Heart right ventricle (tissue), 16 donors: ENCODE results near the gene FAM53A. TPM values are rescaled to one million over a fixed set of nuclear protein-coding genes. Genes with fewer than 3 reads are reported as not detected.

ENCODE experiments used
- ATAC-seq, 8 donors: fragments of 200-7000 bp; cut with Tn5 transposase; one replicate each; pipeline ENCODE4 v1.9.1; 2020; ENCODE audit warnings: mild to moderate bottlenecking in 8 of 8, moderate library complexity in 8 of 8, moderate number of reproducible peaks in 1 of 8
- DNase-seq, 2 donors: peaks; one replicate each; pipeline ENCODE4 v3.0.0-alpha.2; 2020
- H3K27ac ChIP-seq, 10 donors: fragments of 200-600 bp; sonication (generic) in 2 of 10; one replicate each; pipeline versions ENCODE4 v1.5.0 to v1.8.0; 2020 to 2022; ENCODE audit warnings: mild to moderate bottlenecking in 3 of 10
- H3K27me3 ChIP-seq, 7 donors: fragments of 200-600 bp; one replicate each; pipeline ENCODE4 v1.8.0; 2021 to 2022; ENCODE audit warnings: mild to moderate bottlenecking in 2 of 7
- H3K36me3 ChIP-seq, 9 donors: fragments of 200-600 bp; sonication (generic) in 1 of 9; one replicate each; pipeline versions ENCODE4 v1.5.0 to v1.8.0; 2020 to 2022; ENCODE audit warnings: mild to moderate bottlenecking in 2 of 9
- H3K4me1 ChIP-seq, 9 donors: fragments of 200-600 bp; sonication (generic) in 1 of 9; one replicate each; pipeline versions ENCODE4 v1.5.0 to v1.8.0; 2020 to 2022; ENCODE audit warnings: mild to moderate bottlenecking in 4 of 9
- H3K4me3 ChIP-seq, 10 donors: fragments of 200-600 bp; sonication (generic) in 2 of 10; one replicate each; pipeline versions ENCODE4 v1.5.0 to v1.8.0; 2020 to 2022; ENCODE audit warnings: mild to moderate bottlenecking in 7 of 10, moderate library complexity in 2 of 10
- H3K9me3 ChIP-seq, 11 donors: fragments of 200-600 bp in 10 of 11; sonication (generic) in 2 of 11; one replicate each; pipeline versions ENCODE4 v1.5.0 to v1.8.0; 2013 to 2022; ENCODE audit warnings: mild to moderate bottlenecking in 2 of 11, control low read depth in 1 of 11, moderate library complexity in 1 of 11
- WGBS, 2 donors: extraction: QIAGEN DNeasy Blood & Tissue Kit; methylation state at CpG; one replicate each; pipeline ENCODE4 v1.1.7; 2013; ENCODE audit warnings: inconsistent platforms in 1 of 2; 5-methylcytosine and 5-hydroxymethylcytosine counted together
- intact Hi-C, 10 donors: fragments of 100-400 bp; cut with DNase I; formaldehyde crosslinking; loops; one replicate each; pipeline versions ENCODE4 v1.11.1 to v1.14.2; 2022
- polyA plus RNA-seq, 2 donors: library from polyadenylated mRNA; stranded (reverse); fragments of 200-250 nt; gene quantifications; one replicate each; pipeline ENCODE4 v1.2.3, GENCODE V29; 2013
- total RNA-seq, 10 donors: library from RNA; stranded (reverse); fragmentation: NEBNext Ultra II Directional in 3 of 10; extraction: Animal tissue kit (Norgen Biotek cat#: 25700) in 3 of 10; gene quantifications; one replicate each; pipeline versions ENCODE4 v1.2.1 to v1.2.4, GENCODE V29; 2021 to 2023
- TF ChIP-seq, protein P1 (sequence below), 9 donors: fragments of 200-600 bp; sonication (generic) in 2 of 9; IDR thresholded peaks; one replicate each; pipeline versions ENCODE4 v1.5.0 to v1.8.0; 2021 to 2022; ENCODE audit warnings: antibody characterized with exemption in 9 of 9, mild to moderate bottlenecking in 5 of 9, moderate library complexity in 1 of 9
- donor health status: Arrhythmogenic right ventricular cardiomyopathy.
- donor health status: ischemic (EF 13 %, LVEDD 7.1; RV severe dilation, severe dysfunction).
- donor health status: healthy with polysubstance abuse.
- donor health status: DM: no; HTN: yes; CAD: no.
- donor health status: DM: no; HTN: no; CAD: no.
- donor health status: ischemic (EF 25% LVEDD 6.9; RV normal size, moderate dysfunction).
- donor health status: ischemic (EF 25% LVEDD 5.7; RV mildly dilated, moderate dysfunction).
- donor health status: healthy.
- donor health status: DM: yes; HTN: yes; CAD: no.
- donor health status: Ischemic cardiomyopathy.
- donor health status: ischemic (EF 35%, LVEDD 5.7; RV mildly dilated, moderate dysfunction).
- donor health status: nonischemic (EF 11% LVEDD 7.7; RV severe dilation, severe dysfunction).
- donor health status: DM: yes; HTN: yes; CAD: no.
- donor health status: PGD.
- donor health status: ischemic (EF 29% LVEDD 5.4; RV normal size, mild dysfunction).
- donor health status: nonischemic (EF 23%, LVEDD 6.1; RV moderate dilation, normal function).

Gene FAM53A
- total and polyA plus RNA-seq, 12 donors: 0.24 to 1.5 (median 0.74) TPM

DNA sequence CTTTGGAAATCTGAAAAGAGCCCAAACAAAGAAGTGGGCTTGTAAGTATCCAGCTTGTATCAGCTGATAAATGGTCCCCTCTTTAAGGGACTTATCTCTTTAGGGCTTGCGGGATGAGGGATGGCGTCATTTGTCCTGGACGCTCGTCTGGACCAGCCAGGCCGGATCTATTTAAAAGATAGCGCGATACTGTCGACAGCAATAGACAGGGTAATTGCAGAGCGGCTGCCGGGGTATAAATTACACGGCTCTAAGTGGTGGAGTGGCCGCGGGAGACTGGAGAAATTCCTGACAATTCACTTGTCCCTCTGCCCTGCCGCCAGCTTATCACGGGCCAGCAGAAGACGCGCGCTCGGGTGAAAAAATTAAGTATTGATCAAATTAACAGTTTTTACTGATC is 90.7 kb downstream of the FAM53A start:
- intact Hi-C loops: no loop called here
- peaks cover 0 to 58% (median 45%) of the 10 kb centered on the region in 7 donors for H3K27me3 ChIP-seq
- H3K4me3 ChIP-seq: no peak overlapping the region
- no peak for ATAC-seq
- DNase-seq: no peak
- WGBS, 2 donors: 30 to 33% methylated on average over 19 of the region's 19 CpGs
- H3K4me1 ChIP-seq: no peaks in the 10 kb centered on the region
- H3K27ac ChIP-seq: no peak overlapping the region
- peaks cover 0 to 41% (median 23%) of the 10 kb centered on the region in 11 donors for H3K9me3 ChIP-seq
- H3K36me3 ChIP-seq: no peaks in the 10 kb centered on the region
- TF ChIP-seq, protein P1, sequence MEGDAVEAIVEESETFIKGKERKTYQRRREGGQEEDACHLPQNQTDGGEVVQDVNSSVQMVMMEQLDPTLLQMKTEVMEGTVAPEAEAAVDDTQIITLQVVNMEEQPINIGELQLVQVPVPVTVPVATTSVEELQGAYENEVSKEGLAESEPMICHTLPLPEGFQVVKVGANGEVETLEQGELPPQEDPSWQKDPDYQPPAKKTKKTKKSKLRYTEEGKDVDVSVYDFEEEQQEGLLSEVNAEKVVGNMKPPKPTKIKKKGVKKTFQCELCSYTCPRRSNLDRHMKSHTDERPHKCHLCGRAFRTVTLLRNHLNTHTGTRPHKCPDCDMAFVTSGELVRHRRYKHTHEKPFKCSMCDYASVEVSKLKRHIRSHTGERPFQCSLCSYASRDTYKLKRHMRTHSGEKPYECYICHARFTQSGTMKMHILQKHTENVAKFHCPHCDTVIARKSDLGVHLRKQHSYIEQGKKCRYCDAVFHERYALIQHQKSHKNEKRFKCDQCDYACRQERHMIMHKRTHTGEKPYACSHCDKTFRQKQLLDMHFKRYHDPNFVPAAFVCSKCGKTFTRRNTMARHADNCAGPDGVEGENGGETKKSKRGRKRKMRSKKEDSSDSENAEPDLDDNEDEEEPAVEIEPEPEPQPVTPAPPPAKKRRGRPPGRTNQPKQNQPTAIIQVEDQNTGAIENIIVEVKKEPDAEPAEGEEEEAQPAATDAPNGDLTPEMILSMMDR (IDR thresholded peaks at IDR 0.05): no peak

DNA sequence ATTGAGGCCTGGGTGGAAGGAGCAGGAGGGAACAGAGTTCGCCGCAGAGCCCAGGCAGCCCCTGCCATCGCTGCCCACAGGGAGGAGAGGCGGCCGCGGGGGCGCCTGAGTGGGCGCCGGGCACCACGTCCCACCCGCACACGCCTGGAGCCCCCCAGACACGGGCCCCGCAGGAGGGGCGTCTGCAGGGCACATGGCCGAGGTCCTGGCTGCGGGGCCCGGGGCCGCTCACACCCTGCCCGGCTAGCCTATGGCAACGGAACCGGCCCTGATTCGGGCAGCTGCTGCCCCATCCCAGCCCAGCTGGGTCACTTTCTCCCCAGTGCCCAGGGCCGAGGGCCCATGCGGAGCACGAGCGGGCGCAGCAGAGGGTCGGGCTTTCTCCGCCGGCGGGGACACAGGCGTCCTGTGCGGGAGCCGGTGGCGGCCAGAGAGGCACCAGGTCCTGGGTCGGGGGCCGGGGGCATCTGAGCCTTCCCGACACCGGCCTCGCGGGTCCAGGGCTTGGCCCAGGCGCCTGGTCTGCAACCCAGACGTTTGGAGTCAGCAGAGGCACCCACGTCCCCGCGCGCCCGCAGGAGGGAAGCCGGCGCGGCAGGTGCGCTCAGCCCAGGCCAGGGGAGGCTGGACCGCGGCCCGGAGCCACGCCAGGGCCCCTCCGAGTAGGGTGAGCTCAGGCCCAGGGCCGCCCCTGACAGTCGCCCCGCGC is 91.2 kb downstream of the FAM53A start:
- intact Hi-C loops: no loop called here
- ATAC-seq: peak in 2 of 8 donors; percentile 15 to 23
- H3K27ac ChIP-seq: no peak overlapping the region
- H3K4me3 ChIP-seq: no peak overlapping the region
- TF ChIP-seq, protein P1 (IDR thresholded peaks at IDR 0.05): no peak
- DNase-seq: peak in 1 of 2 donors; percentile 6
- no peaks in the 10 kb centered on the region for H3K36me3 ChIP-seq
- 86 to 89% methylated on average over 62 of the region's 62 CpGs for WGBS, 2 donors
- H3K9me3 ChIP-seq: peaks cover 0 to 45% (median 23%) of the 10 kb centered on the region in 11 donors
- peaks cover 0 to 55% (median 45%) of the 10 kb centered on the region in 7 donors for H3K27me3 ChIP-seq
- H3K4me1 ChIP-seq: no peaks in the 10 kb centered on the region

DNA sequence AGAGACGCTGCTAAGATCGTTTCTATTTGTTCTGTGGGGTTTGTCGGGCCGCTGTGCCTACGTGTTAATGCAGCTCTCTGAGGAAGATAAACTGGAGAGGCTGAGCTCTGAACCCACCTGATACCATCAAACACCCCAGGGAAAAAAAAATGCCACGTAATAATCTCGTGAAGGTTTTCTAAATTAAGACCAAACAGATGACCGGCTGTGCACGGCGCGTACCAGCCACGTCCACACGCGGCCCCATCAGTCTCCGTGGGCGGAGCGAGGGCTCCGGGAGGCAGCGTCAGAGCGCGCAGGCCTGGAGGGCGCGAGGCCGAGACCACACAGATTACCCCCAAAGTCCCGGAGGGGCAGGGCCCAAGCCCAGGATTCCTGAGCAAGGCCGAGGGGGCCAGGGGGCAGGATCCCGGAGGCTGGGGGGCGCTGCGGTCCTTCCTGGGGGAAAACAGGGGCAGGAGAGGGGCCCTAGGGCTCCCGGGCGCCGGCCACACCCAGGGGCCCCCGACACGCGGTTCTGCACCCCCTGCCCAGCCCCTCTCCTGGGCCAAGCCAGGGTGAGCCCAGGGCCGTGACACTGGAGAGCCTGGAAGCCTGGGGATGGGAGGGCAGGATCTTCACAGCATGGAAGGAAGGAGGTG is 91.9 kb downstream of the FAM53A start:
- Histone ChIP-seq H3K4me1 (no peaks in the 10 kb centered on the region), H3K9me3 (peaks cover 0 to 45% (median 23%) of the 10 kb centered on the region in 11 donors), H3K4me3 (no peak overlapping the region), H3K36me3 (no peaks in the 10 kb centered on the region), H3K27ac (no peak overlapping the region), H3K27me3 (peaks cover 0 to 52% (median 41%) of the 10 kb centered on the region in 7 donors)
- 83 to 84% methylated on average over 36 of the region's 36 CpGs for WGBS, 2 donors
- TF ChIP-seq, protein P1 (IDR thresholded peaks at IDR 0.05): no peak
- ATAC-seq (peak in 1 of 8 donors; percentile 27), DNase-seq (peak in 1 of 2 donors; percentile 2)
- intact Hi-C loops: no loop called here

DNA sequence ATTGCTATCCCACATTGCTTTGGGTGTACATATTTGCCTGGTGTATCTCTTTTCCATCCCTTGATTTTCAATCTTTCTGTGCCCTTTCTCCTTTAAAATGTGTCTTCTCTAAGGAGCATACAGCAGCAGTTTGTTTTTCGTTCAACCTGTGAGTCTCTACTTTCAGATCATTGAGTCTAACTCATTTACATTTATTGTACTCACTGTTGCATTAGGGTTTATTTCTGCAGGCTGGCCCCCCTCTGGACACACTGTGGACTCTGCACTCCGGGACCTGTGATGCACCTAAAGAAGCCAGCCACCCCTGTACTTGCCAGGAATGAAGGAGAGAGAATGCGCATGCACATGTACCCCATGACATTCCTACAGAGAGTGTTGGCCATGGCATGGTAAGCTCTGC is 93.0 kb downstream of the FAM53A start:
- ATAC-seq (no peak), DNase-seq (no peak)
- Histone ChIP-seq H3K27ac (no peak overlapping the region), H3K4me1 (no peaks in the 10 kb centered on the region), H3K36me3 (no peaks in the 10 kb centered on the region), H3K27me3 (peaks cover 0 to 42% (median 32%) of the 10 kb centered on the region in 7 donors), H3K4me3 (no peak overlapping the region), H3K9me3 (peaks cover 0 to 45% (median 23%) of the 10 kb centered on the region in 11 donors)
- 88 to 95% methylated on average over 3 of the region's 3 CpGs for WGBS, 2 donors
- TF ChIP-seq, protein P1 (IDR thresholded peaks at IDR 0.05): no peak
- intact Hi-C loops: no loop called here
